K562 (cell line): ENCODE results near the gene BAIAP3. TPM values are rescaled to one million over a fixed set of nuclear protein-coding genes. Genes with fewer than 3 reads are reported as not detected.

Source experiments
- ATAC-seq: fragments of 200-7000 bp; cut with Tn5 transposase; 3 replicates; pipeline ENCODE4 v1.9.1; 2020; ENCODE audit warnings: moderate library complexity
- BruUV-seq: library from RNA; stranded (reverse); fragments of 400-500 nt; replicated peaks from 2 replicates; lab custom pipeline; 2021; lab: Mats Ljungman, UMichigan
- CTCF ChIA-PET: fragments of 300-600 bp; formaldehyde crosslinking; extraction: SDS; loops from one replicate; lab custom pipeline; 2021; ENCODE audit warnings: low intra/inter-chr PET ratio; lab: Yijun Ruan, JAX
- POLR2A ChIA-PET: fragments of 300-600, 350-650 bp; sonication (Branson Sonifier 250); formaldehyde crosslinking; extraction: SDS; loops from one replicate; lab custom pipeline; 2021; ENCODE audit warnings: antibody characterized with exemption, inconsistent platforms; lab: Yijun Ruan, JAX
- DNase-seq, 4 experiments: peaks; one replicate each; pipeline versions ENCODE4 v3.0.0 to v3.0.0-alpha.2; 2011 to 2018; ENCODE audit warnings: low spot score in 3 of 4, mixed read lengths in 3 of 4; ENCODE audit errors: extremely low read depth in 1 of 4
- FAIRE-seq: peaks from 2 replicates; lab custom pipeline; 2011; peaks lifted over from hg19 to GRCh38; lab: Jason Lieb, UNC
- H2AFZ ChIP-seq: 2 replicates; pipeline ENCODE4 v1.6.0; 2011; ENCODE audit warnings: low read depth, low read length, control low read depth, inconsistent platforms
- H3K27ac ChIP-seq: fragments of 200-600 bp; 3 replicates; pipeline ENCODE4 v1.8.0; 2011; ENCODE audit warnings: low read depth, mild to moderate bottlenecking, control low read depth, inconsistent platforms, low read length, moderate library complexity, mixed read lengths; ENCODE audit errors: extremely low read depth
- H3K27me3 ChIP-seq, 2 experiments: fragments of 300-600 bp in 1 of 2; 2 replicates in 1 of 2; 3 replicates in 1 of 2; pipeline versions ENCODE4 v1.6.0 to v1.8.0; 2011; ENCODE audit warnings: inconsistent platforms in 2 of 2, low read length in 2 of 2, mild to moderate bottlenecking in 1 of 2, mixed read lengths in 1 of 2, moderate library complexity in 1 of 2; ENCODE audit not compliant: control insufficient read depth in 2 of 2, insufficient read depth in 2 of 2
- H3K36me3 ChIP-seq: fragments of 300-600 bp; 3 replicates; pipeline ENCODE4 v1.8.0; 2011; ENCODE audit warnings: mild to moderate bottlenecking, low read length, inconsistent platforms; ENCODE audit not compliant: control insufficient read depth, insufficient read depth
- H3K4me1 ChIP-seq, 2 experiments: fragments of 200-600 bp in 1 of 2; replicated peaks in 1 of 2; 2 replicates in 1 of 2; 3 replicates in 1 of 2; pipeline versions ENCODE4 v1.5.1 to v1.8.0; 2011; ENCODE audit warnings: inconsistent platforms in 2 of 2, low read length in 2 of 2, mild to moderate bottlenecking in 1 of 2, mixed read lengths in 1 of 2, moderate library complexity in 1 of 2; ENCODE audit not compliant: control insufficient read depth in 2 of 2, insufficient read depth in 2 of 2
- H3K4me2 ChIP-seq: 2 replicates; pipeline ENCODE4 v1.6.1; 2011; ENCODE audit warnings: low read length, control low read depth, inconsistent platforms, mixed read lengths; ENCODE audit not compliant: insufficient read depth
- H3K4me3 ChIP-seq: fragments of 200-600 bp; sonication (generic), shearing (Covaris generic); 2 replicates; pipeline ENCODE4 v1.5.1; 2016; ENCODE audit warnings: control low read depth, inconsistent platforms
- H3K79me2 ChIP-seq: fragments of 200-600 bp; 3 replicates; pipeline ENCODE4 v1.8.0; 2011; ENCODE audit warnings: low read length, inconsistent platforms; ENCODE audit not compliant: control insufficient read depth, insufficient read depth
- H3K9ac ChIP-seq, 2 experiments: 2 replicates each; pipeline versions ENCODE4 v1.6.0 to v1.6.1; 2011; ENCODE audit warnings: low read depth in 2 of 2, low read length in 2 of 2, control low read depth in 1 of 2, inconsistent platforms in 1 of 2, mild to moderate bottlenecking in 1 of 2, mixed read lengths in 1 of 2; ENCODE audit not compliant: insufficient read depth in 1 of 2
- H3K9me1 ChIP-seq: one replicate; pipeline ENCODE4 v1.6.0; 2011; ENCODE audit warnings: inconsistent platforms, mild to moderate bottlenecking, low read length, moderate library complexity; ENCODE audit not compliant: control insufficient read depth, insufficient read depth
- H3K9me3 ChIP-seq: replicated peaks from 2 replicates; pipeline ENCODE4 v1.5.1; 2011; ENCODE audit warnings: low read depth, low read length, inconsistent platforms; ENCODE audit not compliant: control insufficient read depth, insufficient read depth
- H4K20me1 ChIP-seq: replicated peaks from 2 replicates; pipeline ENCODE4 v1.6.1; 2011; ENCODE audit warnings: low read length, inconsistent platforms, mixed read lengths; ENCODE audit not compliant: control insufficient read depth, insufficient read depth
- AFF4 ChIP-seq: sonication (generic); formaldehyde crosslinking; IDR thresholded peaks from 2 replicates; pipeline ENCODE4 v1.8.0; 2023; ENCODE audit warnings: mild to moderate bottlenecking, missing genetic modification reagents
- CC2D1A ChIP-seq: fragments of 450-650 bp; IDR thresholded peaks from 2 replicates; pipeline ENCODE4 v1.6.1; 2017; ENCODE audit warnings: mild to moderate bottlenecking
- GTF2B ChIP-seq: IDR thresholded peaks from 2 replicates; pipeline ENCODE4 v1.6.1; 2011; ENCODE audit not compliant: insufficient read length; ENCODE audit errors: extremely low read depth
- NONO ChIP-seq, 2 experiments: fragments of 200-400 bp in 1 of 2; fragments of 450-650 bp in 1 of 2; formaldehyde crosslinking in 1 of 2; IDR thresholded peaks; 2 replicates each; pipeline ENCODE4 v1.6.1; 2017; ENCODE audit warnings: low read depth in 2 of 2, mild to moderate bottlenecking in 2 of 2, moderate library complexity in 2 of 2, low read length in 1 of 2
- TSC22D4 ChIP-seq: fragments of 450-650 bp; IDR thresholded peaks from 2 replicates; pipeline ENCODE4 v1.6.1; 2016; ENCODE audit warnings: missing genetic modification characterization, missing biosample characterization, control low read depth
- UBTF ChIP-seq, 2 experiments: IDR thresholded peaks; 2 replicates each; pipeline ENCODE4 v1.6.1; 2012; ENCODE audit warnings: improper control_type of control experiment in 2 of 2, low read depth in 2 of 2, low read length in 2 of 2, borderline replicate concordance in 1 of 2
- WGBS: fragments of 100-300 bp; shearing (Covaris generic); methylation state at CpG from one replicate; pipeline ENCODE4 v1.1.6; 2016; ENCODE audit warnings: low coverage, mixed read lengths; ENCODE audit not compliant: insufficient coverage; ENCODE audit errors: missing lambda C conversion rate; 5-methylcytosine and 5-hydroxymethylcytosine counted together
- in situ Hi-C: fragments of 300-500 bp; cut with MboI; formaldehyde crosslinking; loops from 4 replicates; pipeline ENCODE4 v1.15.0; 2018; ENCODE audit warnings: inconsistent platforms, mixed read lengths
- intact Hi-C: fragments of 100-400 bp; cut with micrococcal nuclease; formaldehyde crosslinking; loops from 2 replicates; pipeline ENCODE4 v1.14.2; 2022
- polyA plus RNA-seq, 8 experiments: library from polyadenylated mRNA; depleted of rRNA in 4 of 8; stranded (reverse) in 5 of 8; unstranded in 3 of 8; fragments of >200 nt; fragmentation: Nextera tagmentation in 2 of 8; fragmentation: Illumina TruSeq in 1 of 8; extraction: Ambion mirVana in 2 of 8; extraction: Trizol in 1 of 8; gene quantifications; 2 replicates each; pipeline versions ENCODE4 v1.2.1 to v1.2.3, GENCODE V29; 2011 to 2014; ENCODE audit warnings: inconsistent platforms in 1 of 8, missing spikeins in 1 of 8
- total RNA-seq, 7 experiments: library from RNA; depleted of rRNA in 6 of 7; stranded (reverse); fragments of >200 nt in 6 of 7; fragmentation: Illumina TruSeq in 2 of 7; extraction: Trizol in 2 of 7; gene quantifications; 2 replicates each; pipeline versions ENCODE4 v1.2.1 to v1.2.3, GENCODE V29; 2011 to 2021; ENCODE audit warnings: low replicate concordance in 1 of 7
- TF ChIP-seq, protein P1 (sequence below): sonication (generic); formaldehyde crosslinking; IDR thresholded peaks from 2 replicates; pipeline ENCODE4 v1.8.0; 2022; ENCODE audit warnings: missing genetic modification reagents, mild to moderate bottlenecking, moderate library complexity, borderline replicate concordance

Gene BAIAP3
- total and polyA plus RNA-seq, 9 of the 15 experiments (the other 6 are each of a cell fraction or from before 2014, with no cell fraction given): 0.03 to 4.5 (median 0.57) TPM; not detected in 1

DNA sequence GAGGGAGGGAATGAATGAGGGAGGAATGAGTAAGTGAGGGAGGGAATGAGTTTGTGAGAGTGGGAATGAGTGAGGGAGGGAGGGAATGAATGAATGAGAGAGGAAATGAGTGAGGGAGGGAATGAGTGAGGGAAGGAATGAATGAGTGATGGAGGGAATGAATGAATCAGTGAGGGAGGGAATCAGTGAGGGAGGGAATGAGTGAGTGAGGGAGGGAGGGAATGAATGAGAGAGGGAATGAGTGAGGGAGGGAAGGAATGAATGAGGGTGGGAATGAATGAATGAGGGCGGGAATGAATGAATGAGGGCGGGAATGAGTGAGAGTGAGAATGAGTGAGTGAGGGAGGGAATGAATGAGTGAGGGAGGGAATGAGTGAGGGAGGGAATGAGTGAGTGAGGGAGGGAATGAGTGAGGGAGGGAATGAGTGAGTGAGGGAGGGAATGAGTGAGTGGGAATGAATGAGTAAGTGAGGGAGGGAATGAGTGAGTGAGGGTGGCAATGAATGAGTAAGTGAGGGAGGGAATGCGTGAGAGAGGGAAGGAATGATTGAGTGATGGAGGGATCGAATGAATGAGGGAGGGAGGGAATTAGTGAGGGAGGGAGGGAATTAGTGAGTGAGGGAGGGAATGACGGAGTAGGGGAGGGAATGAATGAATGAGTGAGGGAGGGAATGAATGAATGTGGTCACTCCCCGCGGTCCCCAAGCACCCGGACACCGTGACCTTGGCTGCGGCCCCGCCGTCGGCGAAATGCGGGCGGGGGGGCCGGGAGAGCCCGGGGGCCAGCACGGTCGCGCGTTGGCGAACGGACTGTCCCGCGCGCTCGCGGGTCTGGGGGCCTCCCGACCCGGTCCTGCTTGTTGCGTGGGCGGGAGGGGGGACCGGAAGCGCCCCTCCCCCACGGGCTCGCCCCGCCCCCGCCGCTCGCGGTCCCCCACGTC lies 25.1 kb upstream of the BAIAP3 start:
- H3K4me1 ChIP-seq: peaks cover 15 to 64% of the 10 kb centered on the region in 2 experiments
- H4K20me1 ChIP-seq: peaks cover 33% of the 10 kb centered on the region
- peak overlapping the region; percentile 91 for H3K4me3 ChIP-seq
- H3K9ac ChIP-seq: peak overlapping the region; percentile 86 to 100
- H3K4me2 ChIP-seq: peak overlapping the region; percentile 70; the same call in 1 of the 2 replicates
- BruUV-seq: no TSS peak
- peaks cover 19% of the 10 kb centered on the region for H3K9me1 ChIP-seq
- DNase-seq (peak in 2 of 4 experiments; percentile 93), ATAC-seq (peak; percentile 78), FAIRE-seq (no peak)
- POLR2A ChIA-PET: interaction anchor here (0.6 to 1.4 kb wide), 6 partner anchors 10 to 1702 kb away, joined by 3 to 4 read pairs (median 4); no protein-coding TSS in a partner anchor
- WGBS: 13% methylated on average over 7 of the region's 43 CpGs
- intact Hi-C loops (loop anchor here (2.0 kb wide), 1 partner anchor 22 kb away; no protein-coding TSS in a partner anchor), in situ Hi-C loops (no loop called here)
- H2AFZ ChIP-seq: peak overlapping the region; percentile 77
- H3K27me3 ChIP-seq: no peaks in the 10 kb centered on the region
- peak overlapping the region; percentile 100 for H3K27ac ChIP-seq
- peaks cover 39% of the 10 kb centered on the region for H3K79me2 ChIP-seq
- CTCF ChIA-PET: interaction anchor here (0.6 kb wide), 1 partner anchor 31 kb away, joined by 4 read pairs; no protein-coding TSS in a partner anchor
- no peaks in the 10 kb centered on the region for H3K9me3 ChIP-seq
- peaks cover 29% of the 10 kb centered on the region for H3K36me3 ChIP-seq
- TF ChIP-seq AFF4 (CRISPR knock-in tag) (0 out of 2 replicates have a peak, but pooled peaks have one; percentile 32), UBTF (IDR thresholded peaks at IDR 0.05; ENCODE audit: borderline replicate concordance in 1 of 2, low read depth in 2 of 2, low read length in 2 of 2) (no peak), GTF2B (no peak), TSC22D4 (tag) (peak; percentile 100), NONO (IDR thresholded peaks at IDR 0.05; ENCODE audit: low read depth in 2 of 2, low read length in 1 of 2) (peak in 1 of 2 experiments; percentile 69; a peak in 3 of 4 replicates), CC2D1A (peak; percentile 43; the same call in 1 of the 2 replicates)
- TF ChIP-seq, protein P1, sequence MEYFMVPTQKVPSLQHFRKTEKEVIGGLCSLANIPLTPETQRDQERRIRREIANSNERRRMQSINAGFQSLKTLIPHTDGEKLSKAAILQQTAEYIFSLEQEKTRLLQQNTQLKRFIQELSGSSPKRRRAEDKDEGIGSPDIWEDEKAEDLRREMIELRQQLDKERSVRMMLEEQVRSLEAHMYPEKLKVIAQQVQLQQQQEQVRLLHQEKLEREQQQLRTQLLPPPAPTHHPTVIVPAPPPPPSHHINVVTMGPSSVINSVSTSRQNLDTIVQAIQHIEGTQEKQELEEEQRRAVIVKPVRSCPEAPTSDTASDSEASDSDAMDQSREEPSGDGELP (CRISPR knock-in tag): no peak
